Loucy (cell line): Measurements from ENCODE around the gene CSF1R.

Source experiments
- H2AFZ ChIP-seq: fragments of 200-600 bp; sonication (generic); 2 replicates; pipeline ENCODE4 v1.6.0; 2016; ENCODE audit warnings: antibody characterized with exemption, mild to moderate bottlenecking, low read length, moderate library complexity
- H3F3A ChIP-seq: fragments of 200-600 bp; 2 replicates; pipeline ENCODE4 v1.6.0; 2016; ENCODE audit warnings: antibody characterized with exemption, low read depth, mild to moderate bottlenecking
- H3K27me3 ChIP-seq: fragments of 200-600 bp; sonication (generic); 2 replicates; pipeline ENCODE4 v1.6.1; 2014; ENCODE audit warnings: low read length, mild to moderate bottlenecking; ENCODE audit not compliant: insufficient read depth, poor library complexity, severe bottlenecking
- H3K36me3 ChIP-seq: fragments of 200-600 bp; sonication (generic); 2 replicates; pipeline ENCODE4 v1.6.1; 2016; ENCODE audit warnings: low read length; ENCODE audit not compliant: insufficient read depth
- H3K4me1 ChIP-seq: fragments of 200-600 bp; sonication (generic); 2 replicates; pipeline ENCODE4 v1.5.1; 2014; ENCODE audit warnings: low read length, mild to moderate bottlenecking; ENCODE audit not compliant: insufficient read depth, poor library complexity, severe bottlenecking
- H3K4me2 ChIP-seq: fragments of 200-600 bp; sonication (generic); 2 replicates; pipeline ENCODE4 v1.6.0; 2014; ENCODE audit warnings: antibody characterized with exemption, low read length, low read depth, mild to moderate bottlenecking; ENCODE audit not compliant: poor library complexity, severe bottlenecking
- H3K4me3 ChIP-seq: fragments of 200-600 bp; sonication (generic); 2 replicates; pipeline ENCODE4 v1.5.1; 2014; ENCODE audit warnings: low read length, mild to moderate bottlenecking, mixed read lengths; ENCODE audit not compliant: poor library complexity, severe bottlenecking
- H3K79me2 ChIP-seq: fragments of 200-600 bp; sonication (generic); 2 replicates; pipeline ENCODE4 v1.6.1; 2014; ENCODE audit warnings: low read length; ENCODE audit not compliant: insufficient read depth
- H3K9ac ChIP-seq: fragments of 200-600 bp; sonication (generic); 2 replicates; pipeline ENCODE4 v1.6.0; 2014; ENCODE audit warnings: mild to moderate bottlenecking, low read depth, low read length, moderate library complexity; ENCODE audit not compliant: poor library complexity, severe bottlenecking
- H3K9me2 ChIP-seq: fragments of 200-600 bp; sonication (generic); replicated peaks from 2 replicates; pipeline ENCODE4 v1.6.1; 2016; ENCODE audit warnings: low read depth, low read length, mixed read lengths
- H3K9me3 ChIP-seq: fragments of 200-600 bp; sonication (generic); 2 replicates; pipeline ENCODE4 v1.6.1; 2014; ENCODE audit warnings: mild to moderate bottlenecking, antibody characterized with exemption, low read length, low read depth; ENCODE audit not compliant: insufficient read depth
- H4K20me1 ChIP-seq: fragments of 200-600 bp; sonication (generic); 2 replicates; pipeline ENCODE4 v1.6.0; 2014; ENCODE audit warnings: antibody characterized with exemption, low read length, mild to moderate bottlenecking; ENCODE audit not compliant: insufficient read depth, poor library complexity, severe bottlenecking
- EZH2phosphoT487 ChIP-seq: fragments of 200-600 bp; IDR thresholded peaks from 2 replicates; pipeline ENCODE4 v1.6.1; 2018; ENCODE audit warnings: antibody characterized with exemption, mild to moderate bottlenecking, moderate library complexity, borderline replicate concordance
- TF ChIP-seq, protein P1 (sequence below): fragments of 200-600 bp; sonication (generic); conservative IDR thresholded peaks from 2 replicates; pipeline ENCODE4 v1.5.1; 2014; ENCODE audit warnings: mild to moderate bottlenecking, antibody characterized with exemption, low read length

The CSF1R gene

DNA sequence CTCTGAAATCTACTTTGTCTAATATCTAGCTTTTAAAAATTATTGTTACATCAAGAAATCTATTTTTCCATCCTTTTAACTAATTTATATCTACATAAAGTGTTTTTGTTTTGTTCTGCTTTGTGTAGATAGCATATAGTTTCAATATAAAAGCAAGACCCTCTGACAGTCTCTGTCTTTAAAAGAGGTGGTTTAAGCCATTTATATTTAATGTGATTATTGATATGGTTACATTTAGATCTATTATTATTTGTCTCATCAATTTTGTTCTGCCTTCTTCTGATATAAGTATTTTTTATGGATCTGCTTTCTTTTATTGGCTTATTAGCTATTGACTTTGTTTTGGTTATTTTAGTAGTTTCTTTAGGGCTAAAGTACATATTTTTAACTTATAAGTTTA, 69.8 kb downstream of the CSF1R start:
- H3K27me3 ChIP-seq, result no peaks in the 10 kb centered on the region
- TF ChIP-seq, protein P1, sequence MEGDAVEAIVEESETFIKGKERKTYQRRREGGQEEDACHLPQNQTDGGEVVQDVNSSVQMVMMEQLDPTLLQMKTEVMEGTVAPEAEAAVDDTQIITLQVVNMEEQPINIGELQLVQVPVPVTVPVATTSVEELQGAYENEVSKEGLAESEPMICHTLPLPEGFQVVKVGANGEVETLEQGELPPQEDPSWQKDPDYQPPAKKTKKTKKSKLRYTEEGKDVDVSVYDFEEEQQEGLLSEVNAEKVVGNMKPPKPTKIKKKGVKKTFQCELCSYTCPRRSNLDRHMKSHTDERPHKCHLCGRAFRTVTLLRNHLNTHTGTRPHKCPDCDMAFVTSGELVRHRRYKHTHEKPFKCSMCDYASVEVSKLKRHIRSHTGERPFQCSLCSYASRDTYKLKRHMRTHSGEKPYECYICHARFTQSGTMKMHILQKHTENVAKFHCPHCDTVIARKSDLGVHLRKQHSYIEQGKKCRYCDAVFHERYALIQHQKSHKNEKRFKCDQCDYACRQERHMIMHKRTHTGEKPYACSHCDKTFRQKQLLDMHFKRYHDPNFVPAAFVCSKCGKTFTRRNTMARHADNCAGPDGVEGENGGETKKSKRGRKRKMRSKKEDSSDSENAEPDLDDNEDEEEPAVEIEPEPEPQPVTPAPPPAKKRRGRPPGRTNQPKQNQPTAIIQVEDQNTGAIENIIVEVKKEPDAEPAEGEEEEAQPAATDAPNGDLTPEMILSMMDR, result no peak
- TF ChIP-seq EZH2phosphoT487, result no peak
- no peaks in the 10 kb centered on the region for H3K4me1 ChIP-seq
- H3K4me2 ChIP-seq, result no peak overlapping the region
- H2AFZ ChIP-seq, result no peak overlapping the region
- no peaks in the 10 kb centered on the region for H4K20me1 ChIP-seq
- no peaks in the 10 kb centered on the region for H3F3A ChIP-seq
- H3K9me3 ChIP-seq, result peaks cover 2% of the 10 kb centered on the region; the same call in 1 of the 2 replicates
- no peak overlapping the region for H3K9ac ChIP-seq
- H3K79me2 ChIP-seq, result no peaks in the 10 kb centered on the region
- H3K36me3 ChIP-seq, result peaks cover 96% of the 10 kb centered on the region
- no peak overlapping the region for H3K4me3 ChIP-seq
- H3K9me2 ChIP-seq, result no peaks in the 10 kb centered on the region

- Histone ChIP-seq H3K9me3 (peaks cover 2% of the 10 kb centered on the region; the same call in 1 of the 2 replicates), H3K79me2 (no peaks in the 10 kb centered on the region)
Measured at GRCh38 chr5:150015415-150015814, 70.9 kb downstream of the CSF1R start.

GRCh38 chr5:150014456-150014855, 71.9 kb downstream of the CSF1R start:
- H3K27me3 ChIP-seq, result no peaks in the 10 kb centered on the region
- TF ChIP-seq, protein P1, result no peak
- TF ChIP-seq EZH2phosphoT487, result no peak
- H3F3A ChIP-seq, result no peaks in the 10 kb centered on the region
- H3K4me2 ChIP-seq, result no peak overlapping the region
- no peak overlapping the region for H2AFZ ChIP-seq
- H4K20me1 ChIP-seq, result no peaks in the 10 kb centered on the region
- H3K79me2 ChIP-seq, result 0 out of 2 replicates have a peak, but pooled peaks cover under 1% of the 10 kb centered on the region
- H3K9me2 ChIP-seq, result no peaks in the 10 kb centered on the region
- no peaks in the 10 kb centered on the region for H3K4me1 ChIP-seq
- H3K9me3 ChIP-seq, result peaks cover 2% of the 10 kb centered on the region; the same call in 1 of the 2 replicates
- no peak overlapping the region for H3K9ac ChIP-seq
- peaks cover 94% of the 10 kb centered on the region for H3K36me3 ChIP-seq
- no peak overlapping the region for H3K4me3 ChIP-seq

More at GRCh38 chr5:150015415-150015814, 70.9 kb downstream of the CSF1R start:
- no peak for TF ChIP-seq EZH2phosphoT487
- Histone ChIP-seq H3K27me3 (no peaks in the 10 kb centered on the region), H3K4me1 (no peaks in the 10 kb centered on the region), H3K4me2 (no peak overlapping the region), H3K4me3 (no peak overlapping the region), H3K9me2 (no peaks in the 10 kb centered on the region), H4K20me1 (no peaks in the 10 kb centered on the region), H3F3A (no peaks in the 10 kb centered on the region), H3K9ac (no peak overlapping the region), H3K36me3 (peaks cover 94% of the 10 kb centered on the region), H2AFZ (no peak overlapping the region)

- peaks cover 94% of the 10 kb centered on the region for H3K36me3 ChIP-seq
- H3K27me3 ChIP-seq, result no peaks in the 10 kb centered on the region
- no peaks in the 10 kb centered on the region for H3F3A ChIP-seq
- H2AFZ ChIP-seq, result no peak overlapping the region
- no peak overlapping the region for H3K9ac ChIP-seq
- H3K9me2 ChIP-seq, result no peaks in the 10 kb centered on the region
- H3K4me1 ChIP-seq, result no peaks in the 10 kb centered on the region
- peaks cover 2% of the 10 kb centered on the region; the same call in 1 of the 2 replicates for H3K9me3 ChIP-seq
- no peak overlapping the region for H3K4me3 ChIP-seq
- H4K20me1 ChIP-seq, result peaks cover 4% of the 10 kb centered on the region
- H3K79me2 ChIP-seq, result 0 out of 2 replicates have a peak, but pooled peaks cover 3% of the 10 kb centered on the region
- no peak overlapping the region for H3K4me2 ChIP-seq
- TF ChIP-seq EZH2phosphoT487, result no peak
- TF ChIP-seq, protein P1, result no peak
Measured at GRCh38 chr5:150013931-150014330, 72.4 kb downstream of the CSF1R start.
